B cell (primary cell): Measurements from ENCODE around the gene SMPD3.

Experiments
- EZH2 ChIP-seq: IDR thresholded peaks from 2 replicates; pipeline ENCODE4 v1.6.1; 2012; ENCODE audit warnings: borderline replicate concordance, low read depth, mild to moderate bottlenecking, moderate library complexity, low read length; ENCODE audit not compliant: insufficient read depth, poor library complexity, severe bottlenecking
- TF ChIP-seq, protein P1 (sequence below): fragments of 200-600 bp; IDR thresholded peaks from one replicate; pipeline ENCODE4 v1.8.0; 2022; ENCODE audit warnings: antibody characterized with exemption, mild to moderate bottlenecking

DNA sequence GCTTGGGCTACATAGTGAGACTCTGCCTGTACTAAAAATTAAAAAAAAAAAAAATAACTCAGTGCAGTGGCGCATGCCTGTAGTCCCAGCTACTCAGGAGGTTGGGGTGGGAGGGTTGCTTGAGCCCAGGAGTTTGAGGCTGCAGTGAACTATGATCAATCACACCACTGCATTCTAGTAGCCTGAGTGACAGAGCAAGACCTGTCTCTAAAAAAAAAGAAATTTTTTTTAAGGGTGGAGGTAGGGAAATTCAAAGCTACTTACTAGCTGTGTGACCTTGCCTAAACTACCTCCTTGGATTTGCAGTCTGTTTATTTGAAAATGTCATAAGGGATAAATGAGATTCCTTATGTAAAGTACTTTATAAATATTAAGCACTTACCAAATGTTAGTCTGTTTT lies 3.4 kb upstream of the SMPD3 start:
- TF ChIP-seq, protein P1, sequence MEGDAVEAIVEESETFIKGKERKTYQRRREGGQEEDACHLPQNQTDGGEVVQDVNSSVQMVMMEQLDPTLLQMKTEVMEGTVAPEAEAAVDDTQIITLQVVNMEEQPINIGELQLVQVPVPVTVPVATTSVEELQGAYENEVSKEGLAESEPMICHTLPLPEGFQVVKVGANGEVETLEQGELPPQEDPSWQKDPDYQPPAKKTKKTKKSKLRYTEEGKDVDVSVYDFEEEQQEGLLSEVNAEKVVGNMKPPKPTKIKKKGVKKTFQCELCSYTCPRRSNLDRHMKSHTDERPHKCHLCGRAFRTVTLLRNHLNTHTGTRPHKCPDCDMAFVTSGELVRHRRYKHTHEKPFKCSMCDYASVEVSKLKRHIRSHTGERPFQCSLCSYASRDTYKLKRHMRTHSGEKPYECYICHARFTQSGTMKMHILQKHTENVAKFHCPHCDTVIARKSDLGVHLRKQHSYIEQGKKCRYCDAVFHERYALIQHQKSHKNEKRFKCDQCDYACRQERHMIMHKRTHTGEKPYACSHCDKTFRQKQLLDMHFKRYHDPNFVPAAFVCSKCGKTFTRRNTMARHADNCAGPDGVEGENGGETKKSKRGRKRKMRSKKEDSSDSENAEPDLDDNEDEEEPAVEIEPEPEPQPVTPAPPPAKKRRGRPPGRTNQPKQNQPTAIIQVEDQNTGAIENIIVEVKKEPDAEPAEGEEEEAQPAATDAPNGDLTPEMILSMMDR: no peak
- TF ChIP-seq EZH2: no peak
